Amniotic epithelial cell (primary cell): Measurements from ENCODE around the gene TJP1.

ENCODE experiments used
- DNase-seq: peaks from one replicate; pipeline ENCODE4 v3.0.0-alpha.2; 2010; ENCODE audit warnings: low read depth

The TJP1 gene

GRCh38 chr15:29822100-29822683 lies at the start of gene TJP1:
TSS of gene TJP1 (minus strand) at chr15:29822468. CDS start at chr15:29822028, 440 bp downstream.
- DNase-seq, result peak; percentile 67

DNA sequence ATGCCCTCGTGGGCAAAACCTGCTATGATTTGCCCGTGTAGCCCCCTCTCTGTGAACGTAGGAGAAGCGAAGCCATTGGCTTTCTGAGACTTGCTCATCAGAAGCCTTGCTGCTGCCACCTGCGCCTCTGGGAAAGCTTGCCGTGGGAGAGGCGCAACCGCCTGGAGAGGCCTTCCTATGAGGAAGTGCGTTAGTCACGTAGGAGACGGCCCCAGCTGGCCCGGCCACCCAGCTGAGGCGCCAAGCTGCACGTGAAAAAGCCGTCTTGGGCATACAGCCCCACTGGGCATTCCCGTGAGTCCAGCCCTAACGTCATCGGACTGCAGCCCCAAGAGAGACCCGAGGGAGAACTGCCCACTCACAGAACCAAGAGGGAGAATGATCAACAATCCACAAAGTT lies 49.1 kb upstream of the TJP1 start:
- DNase-seq, result no peak

DNA sequence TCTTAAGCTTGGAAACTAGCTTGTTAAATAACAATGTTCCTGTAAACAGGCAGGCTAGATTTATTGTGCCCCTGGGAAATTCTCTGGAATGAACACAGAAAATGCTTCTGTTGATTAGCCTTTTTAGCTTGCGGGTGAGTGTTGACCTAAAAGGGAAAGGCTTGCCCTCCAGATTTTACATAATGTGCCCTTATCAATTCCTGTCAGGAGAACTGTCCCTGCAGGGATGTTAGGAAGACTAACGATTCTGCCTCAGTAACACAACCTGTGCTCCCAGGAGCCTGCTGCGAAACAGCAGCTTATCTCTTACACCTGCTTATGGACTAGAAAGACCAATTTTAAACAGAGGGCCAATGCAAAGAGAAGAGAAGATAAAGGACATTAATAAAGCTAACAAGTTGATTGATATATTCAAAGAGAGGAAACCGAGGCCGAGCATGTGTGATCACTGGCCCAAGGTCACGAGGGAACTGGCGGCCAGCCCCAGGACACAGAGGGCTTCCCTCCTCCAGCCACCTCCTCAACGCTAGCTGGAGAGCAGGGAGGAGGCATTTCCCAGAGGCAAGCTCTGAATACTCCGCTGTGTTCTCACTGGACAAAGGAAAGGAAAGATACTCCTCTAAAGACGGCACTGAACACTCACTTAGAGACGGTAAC lies 48.4 kb upstream of the TJP1 start:
- DNase-seq, result no peak

DNA sequence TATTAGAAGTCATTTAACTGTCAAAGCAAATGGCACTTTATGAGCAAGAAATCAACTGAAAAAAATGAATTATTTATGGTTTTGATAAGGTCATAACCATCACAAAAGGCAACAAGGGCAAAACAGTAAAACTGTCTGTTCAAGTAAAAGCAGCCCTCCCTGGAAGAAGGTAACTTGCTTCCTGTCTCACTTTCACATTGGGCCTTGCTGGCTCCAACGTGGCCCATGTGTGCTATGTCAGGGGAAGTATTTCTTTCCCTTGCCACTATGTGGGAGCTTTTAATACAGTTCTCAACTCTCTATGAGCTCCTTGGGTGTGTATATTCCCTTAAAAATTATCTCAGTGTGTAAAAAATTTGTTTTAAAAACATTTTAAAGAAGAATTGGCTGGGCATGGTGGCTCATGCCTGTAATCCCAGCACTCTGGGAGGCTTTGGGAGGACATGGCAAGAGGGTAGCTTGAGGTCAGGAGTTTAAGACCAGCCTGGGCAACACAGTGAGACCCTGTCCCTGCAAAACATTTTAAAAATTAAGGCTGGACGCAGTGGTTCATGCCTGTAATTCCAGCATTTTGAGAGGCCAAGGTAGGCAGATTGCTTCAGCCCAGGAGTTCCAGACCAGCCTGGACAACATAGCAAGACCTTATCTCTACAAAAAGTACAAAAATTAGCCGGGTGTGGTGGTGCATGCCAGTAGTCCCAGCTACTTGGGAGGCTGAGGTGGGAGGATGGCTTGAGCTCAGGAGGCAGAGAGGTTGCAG lies 45.2 kb upstream of the TJP1 start:
- DNase-seq, result no peak

- DNase-seq, result no peak
Measured at GRCh38 chr15:29866337-29866736, 44.1 kb upstream of the TJP1 start.

DNA sequence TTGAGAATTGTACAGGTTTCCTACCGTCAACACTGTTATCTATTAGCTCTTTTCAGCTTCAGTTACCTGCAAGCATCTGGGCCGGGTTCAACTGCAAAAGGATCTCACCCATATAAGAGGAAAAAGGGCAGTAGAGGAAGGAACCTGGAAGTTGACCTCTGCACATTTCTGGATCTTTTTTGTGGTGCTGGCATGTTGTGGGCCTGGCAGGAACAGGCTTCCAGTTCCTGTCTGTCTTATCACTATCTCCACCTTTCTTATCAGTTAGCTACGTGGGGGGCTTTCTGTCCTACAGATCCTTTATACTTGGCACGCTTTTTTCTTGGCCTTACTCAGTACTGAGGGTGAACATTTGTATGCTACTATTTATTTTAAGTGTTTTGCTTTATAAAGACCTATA lies 42.2 kb upstream of the TJP1 start:
- DNase-seq, result no peak

DNA sequence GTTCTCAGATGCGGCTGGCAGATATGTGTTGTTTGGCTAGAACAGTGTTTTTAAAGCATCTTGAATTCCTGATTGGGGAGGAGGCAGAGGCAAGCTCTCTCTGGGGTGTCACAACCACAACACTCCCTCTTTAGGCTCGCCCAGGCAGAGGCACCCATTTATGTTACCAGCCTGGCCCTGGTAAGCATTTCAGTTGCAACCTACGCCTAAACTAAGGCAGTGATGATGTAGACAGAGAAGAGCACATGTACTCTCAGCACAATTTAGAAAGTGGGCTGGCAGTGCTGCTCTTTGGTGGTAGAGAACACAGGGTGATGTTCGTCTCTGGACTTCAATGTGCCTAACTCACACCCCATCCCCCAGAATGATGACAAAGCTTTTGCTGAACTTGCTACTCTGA lies 41.2 kb upstream of the TJP1 start:
- DNase-seq, result no peak

DNA sequence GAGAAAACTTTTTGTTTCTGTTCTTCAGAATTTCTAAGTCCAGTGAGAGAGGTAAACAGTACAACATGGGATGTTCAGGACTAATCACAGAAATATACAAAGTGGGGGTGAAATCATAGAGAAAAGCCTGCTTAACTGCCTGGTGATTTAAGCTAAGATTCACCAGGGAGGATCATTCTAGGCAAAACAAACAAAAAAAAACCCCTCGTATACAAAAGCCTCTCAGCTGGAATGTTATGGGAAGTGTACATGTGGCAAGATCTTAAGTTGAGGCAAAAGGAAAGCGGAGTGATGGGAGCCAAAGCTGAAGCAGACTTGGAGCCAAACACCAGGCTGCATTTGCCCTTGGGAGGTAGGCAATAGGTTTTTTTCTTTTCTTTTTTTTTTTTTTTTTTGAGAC lies 40.0 kb upstream of the TJP1 start:
- no peak for DNase-seq

- peak; percentile 52 for DNase-seq
Measured at GRCh38 chr15:29860872-29861271, 38.6 kb upstream of the TJP1 start.

DNA sequence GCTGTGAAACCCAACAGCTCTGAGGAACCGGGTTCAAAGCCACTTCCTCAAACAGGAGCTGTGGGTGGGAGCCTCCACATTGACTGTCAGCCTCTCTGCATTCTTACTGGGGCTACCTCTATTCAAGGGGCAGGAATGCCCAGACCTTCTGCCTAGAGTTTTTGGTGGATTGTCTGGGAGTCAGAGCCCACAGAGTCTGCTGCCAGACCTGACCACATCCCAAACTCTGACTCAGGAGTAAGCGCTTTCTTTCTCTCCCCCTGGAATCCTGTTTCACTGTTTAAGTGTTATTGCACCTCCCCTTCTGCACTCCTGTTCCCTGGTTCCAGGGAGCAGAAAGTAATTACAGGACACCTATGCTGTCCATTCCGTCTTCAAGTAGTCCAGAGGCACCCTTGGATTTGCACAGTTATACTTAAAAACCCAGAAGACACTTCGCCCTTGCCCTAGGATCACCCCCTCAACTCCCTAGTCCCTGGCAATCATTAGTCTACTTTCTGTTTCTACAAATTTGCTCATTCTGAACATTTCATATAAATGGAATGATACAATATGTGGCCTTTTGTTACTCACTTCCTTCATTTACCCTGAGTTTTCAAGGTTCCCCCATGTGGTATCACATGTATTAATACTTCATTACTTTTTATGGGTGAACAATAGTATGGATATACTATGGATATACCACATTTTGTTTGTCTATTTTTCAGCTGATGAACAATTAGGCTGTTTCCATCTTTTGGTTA lies 37.9 kb upstream of the TJP1 start:
- peak; percentile 77 for DNase-seq

- DNase-seq, result no peak
Measured at GRCh38 chr15:29859293-29859692, 37.0 kb upstream of the TJP1 start.

DNA sequence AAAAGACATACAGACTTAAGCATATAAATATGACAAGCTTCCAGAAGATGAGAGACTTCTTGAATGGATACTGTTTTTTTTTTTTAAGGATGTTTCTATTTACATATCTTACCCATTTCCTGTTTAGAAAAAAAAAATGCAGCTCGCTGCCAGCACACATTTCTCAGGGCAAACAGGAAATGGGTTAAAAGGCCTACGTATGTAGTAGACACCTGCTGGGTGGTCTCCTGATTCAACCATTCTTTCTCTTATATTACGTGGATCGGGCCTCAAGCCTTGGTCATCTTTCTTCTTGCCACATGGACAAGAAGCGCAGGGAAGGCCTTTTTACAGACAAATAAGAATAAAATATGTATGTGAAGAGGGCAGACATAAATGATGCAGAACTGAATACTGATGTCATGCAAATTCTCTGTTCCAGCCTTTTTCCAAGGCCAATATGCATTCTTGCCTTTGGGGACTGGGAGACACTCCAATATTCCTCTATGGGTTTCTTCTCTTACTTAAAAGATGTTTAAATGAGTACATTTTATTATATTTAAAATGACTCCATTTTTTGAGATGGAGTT lies 35.0 kb upstream of the TJP1 start:
- DNase-seq, result peak; percentile 25

- DNase-seq, result no peak
Measured at GRCh38 chr15:29854413-29854812, 32.1 kb upstream of the TJP1 start.

DNA sequence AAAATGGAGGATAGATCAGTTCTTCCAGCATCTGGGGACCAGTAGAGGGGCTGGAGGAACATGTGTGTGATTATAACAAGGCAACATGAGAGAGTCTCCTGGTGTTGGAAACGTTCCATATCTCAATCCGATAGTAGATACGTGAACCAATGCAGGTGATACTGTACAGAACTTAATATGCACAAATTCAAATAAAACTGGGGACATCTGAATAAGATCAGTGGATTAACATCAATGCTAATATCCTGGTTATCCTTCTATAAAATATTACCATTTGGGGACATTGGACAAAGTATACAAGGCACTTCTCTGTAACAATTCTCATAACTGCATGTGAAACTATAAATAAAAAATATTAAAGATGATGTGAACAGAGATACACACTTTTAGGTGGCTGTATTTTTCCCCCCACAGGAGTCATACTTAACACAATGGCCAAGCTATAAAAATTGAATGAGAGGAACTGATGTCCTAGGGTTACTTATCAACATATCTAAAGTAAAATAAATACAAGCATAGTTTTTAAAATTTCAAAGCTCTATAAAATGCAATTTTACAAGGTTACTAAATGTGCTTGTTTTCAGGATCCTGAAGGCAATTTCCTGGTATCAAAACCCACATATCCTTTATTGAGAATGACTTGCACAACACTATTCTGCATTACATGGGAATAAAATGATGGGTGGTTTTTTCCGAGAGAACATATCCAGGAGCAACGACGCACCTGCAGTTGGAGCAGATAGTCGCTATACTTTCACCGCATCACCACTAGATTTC lies 31.1 kb upstream of the TJP1 start:
- no peak for DNase-seq

DNA sequence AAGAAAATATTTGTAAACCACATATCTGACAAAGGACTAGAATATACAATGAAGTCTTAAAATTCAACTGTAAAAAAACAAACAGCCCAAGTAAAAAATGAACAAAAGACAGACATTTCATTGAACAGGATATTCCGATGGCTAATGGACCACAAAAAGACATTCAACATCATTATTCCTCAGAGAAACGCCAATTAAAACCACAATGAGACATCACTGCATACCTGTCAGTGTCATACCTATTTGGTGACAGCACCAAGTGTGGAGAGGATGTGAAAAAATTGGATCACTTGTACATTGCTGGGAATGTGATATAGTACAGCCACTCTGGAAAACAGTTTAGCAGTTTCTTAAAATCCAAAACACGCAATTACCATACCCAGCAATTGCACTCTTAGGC lies 29.9 kb upstream of the TJP1 start:
- DNase-seq, result no peak

GRCh38 chr15:29849716-29850115 lies 27.4 kb upstream of the TJP1 start:
- DNase-seq, result no peak

DNA sequence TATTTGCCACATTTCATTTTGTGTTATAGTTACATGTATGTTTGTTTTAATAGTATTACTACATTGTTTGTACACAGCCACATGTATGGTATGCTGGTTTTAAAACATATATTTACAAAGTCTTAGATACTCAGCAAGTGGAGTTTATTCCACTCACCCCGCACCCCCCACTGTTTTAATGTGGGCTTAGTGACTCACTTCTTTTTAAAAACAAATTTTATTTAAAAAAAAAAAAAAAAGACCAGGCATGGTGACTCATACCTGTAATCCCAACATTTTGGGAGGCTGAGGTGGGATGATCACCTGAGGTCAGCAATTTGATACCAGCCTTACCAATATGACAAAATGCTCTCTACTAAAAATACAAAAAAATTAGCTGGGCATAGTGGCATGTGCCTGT lies 26.9 kb upstream of the TJP1 start:
- DNase-seq, result no peak

DNA sequence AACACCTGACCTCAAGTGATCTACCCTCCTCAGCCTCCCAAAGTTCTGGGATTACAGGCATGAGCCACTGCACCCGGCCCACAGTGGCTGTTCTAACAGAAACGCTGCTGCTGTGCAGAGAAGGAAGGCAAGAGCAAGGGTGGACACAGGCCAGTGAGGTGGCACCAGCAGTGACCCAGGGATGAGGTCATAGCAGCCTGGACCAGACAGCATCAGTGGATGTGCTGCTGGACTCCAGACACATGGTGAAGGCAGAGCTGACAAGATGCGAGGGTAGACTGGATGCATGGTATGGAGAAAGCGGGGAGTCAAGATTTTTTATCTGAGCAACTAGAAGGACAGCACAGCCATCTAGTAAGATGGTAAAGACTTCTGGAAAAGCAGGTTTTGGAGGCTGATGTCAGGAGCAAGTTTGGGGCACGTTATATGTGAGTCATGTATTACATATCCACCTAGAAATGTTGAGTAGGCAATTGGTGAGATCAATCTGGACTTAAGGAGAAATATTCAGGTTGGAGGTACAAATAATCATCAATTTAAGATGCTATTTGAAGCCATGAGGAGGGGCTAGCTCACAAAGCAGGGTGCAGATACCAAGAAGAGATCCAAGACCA lies 22.1 kb upstream of the TJP1 start:
- no peak for DNase-seq

DNA sequence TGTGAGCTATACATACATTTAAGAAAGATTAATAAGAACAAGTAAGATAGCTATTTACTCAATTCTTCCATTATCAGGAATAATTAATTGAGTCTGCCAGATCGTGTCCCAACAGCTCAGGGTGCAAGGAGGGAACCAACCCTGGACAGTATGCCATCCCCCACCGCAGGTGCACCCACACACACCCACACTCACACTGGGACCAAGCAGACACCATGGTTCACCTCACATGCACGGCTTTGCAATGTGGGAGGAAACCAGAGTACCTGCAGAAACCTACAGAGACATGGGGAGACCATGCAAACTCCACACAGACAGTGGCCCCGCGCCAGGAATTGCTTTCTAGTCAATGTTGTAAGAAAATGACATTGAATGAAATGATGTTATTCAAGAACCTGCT lies 20.0 kb upstream of the TJP1 start:
- DNase-seq, result no peak

DNA sequence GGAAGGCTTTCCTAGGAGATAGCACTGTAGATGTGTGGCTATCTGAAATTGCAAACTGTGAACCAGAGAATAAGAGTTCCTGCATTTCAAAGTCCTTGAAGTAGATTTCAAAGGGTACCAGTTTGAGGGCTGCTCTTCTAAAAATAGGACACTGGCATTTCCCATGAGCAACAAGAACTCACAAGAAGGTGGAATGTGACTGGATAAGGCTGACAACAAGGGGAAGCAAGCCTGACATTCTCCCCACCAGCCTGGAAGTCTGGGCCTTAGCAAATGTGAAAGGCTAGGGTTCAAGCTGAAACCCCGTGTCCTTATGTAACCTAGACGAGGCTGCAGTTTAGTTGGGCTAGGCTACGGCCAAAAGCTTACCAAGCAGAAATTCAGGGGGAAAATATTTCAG lies 18.7 kb upstream of the TJP1 start:
- no peak for DNase-seq

GRCh38 chr15:29840054-29840453 lies 17.8 kb upstream of the TJP1 start:
- no peak for DNase-seq
